GM11168 (cell line): Measurements from ENCODE around the gene FAM20C.
"Not testable (repeated sequence)": the region's sequence is repeated elsewhere in the genome, so short reads cannot be mapped to it uniquely, and the experiment has no call there.

Experiments used
- in situ Hi-C: fragments of 300-500 bp; cut with MboI; formaldehyde crosslinking; loops from one replicate; pipeline ENCODE4 v1.12.0; 2022; ENCODE audit warnings: low sequenced_read_pairs; ENCODE audit not compliant: unreplicated experiment

Gene FAM20C

GRCh38 chr7:262631-263311 lies 70.4 kb downstream of the FAM20C start:
- in situ Hi-C loops, result not testable (repeated sequence)

GRCh38 chr7:263483-264351 lies 71.3 kb downstream of the FAM20C start:
- in situ Hi-C loops, result not testable (repeated sequence)

GRCh38 chr7:264541-265191 lies 72.3 kb downstream of the FAM20C start:
- in situ Hi-C loops, result no loop called here

DNA sequence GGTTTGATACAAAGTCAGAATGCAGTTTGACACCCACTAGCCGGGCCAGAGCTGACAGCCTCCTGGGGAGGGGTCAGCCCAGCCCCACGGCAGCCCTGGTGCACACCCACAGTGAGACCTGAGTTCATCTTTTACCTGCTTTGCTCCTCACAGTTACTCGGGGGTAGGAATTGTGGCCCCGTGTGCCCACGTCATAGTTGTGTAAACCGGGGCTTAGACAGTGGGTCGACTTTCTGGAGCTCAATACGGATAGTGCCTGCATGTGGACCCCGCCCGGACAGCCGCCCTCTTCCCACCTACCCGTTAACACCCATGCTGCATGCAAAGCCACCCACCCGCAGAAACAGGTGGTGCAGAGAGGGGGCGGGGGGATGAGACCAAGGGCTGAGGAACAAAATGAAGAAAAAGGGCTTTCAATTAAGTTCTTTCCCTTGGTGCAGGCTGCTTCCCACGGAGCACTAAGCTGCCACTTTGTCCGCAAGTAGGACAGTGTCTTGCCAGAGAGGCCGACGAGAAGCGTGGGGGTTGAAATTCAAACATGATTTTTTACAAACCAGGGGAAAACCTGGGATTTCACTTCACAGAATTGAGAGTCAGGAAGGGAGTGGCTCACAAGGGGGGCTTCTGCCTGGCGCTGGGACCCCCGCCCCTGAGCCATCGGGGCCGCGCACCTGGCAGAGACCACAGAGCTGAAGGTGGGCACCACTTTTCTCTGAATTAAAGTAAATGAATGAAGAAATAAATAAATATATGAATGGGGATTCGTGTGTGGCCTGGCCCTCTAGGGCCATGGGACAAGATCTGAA lies 73.0 kb downstream of the FAM20C start:
- in situ Hi-C loops, result no loop called here

- in situ Hi-C loops, result no loop called here
Measured at GRCh38 chr7:265998-266850, 73.9 kb downstream of the FAM20C start.

- in situ Hi-C loops, result no loop called here
Measured at GRCh38 chr7:266851-267840, 74.8 kb downstream of the FAM20C start.

DNA sequence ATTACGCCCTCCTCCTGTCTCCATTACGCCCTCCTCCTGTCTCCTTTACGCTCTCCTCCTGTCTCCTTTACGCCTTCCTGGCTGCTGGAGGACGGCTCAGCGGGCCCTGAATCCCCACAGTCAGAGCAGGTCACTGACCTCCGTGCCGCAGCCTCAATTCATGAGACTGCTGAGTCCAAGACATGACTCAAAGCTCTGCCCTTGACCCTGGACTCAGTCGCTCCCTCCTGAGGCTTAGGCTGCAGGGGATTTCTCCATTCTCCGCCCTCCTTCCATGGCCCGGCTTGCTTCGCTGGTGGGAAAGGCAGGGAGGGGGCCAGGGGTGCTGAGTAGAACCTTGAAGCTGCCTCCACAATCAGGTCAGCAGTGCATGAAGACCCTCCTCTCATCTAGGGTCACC lies 76.6 kb downstream of the FAM20C start:
- in situ Hi-C loops, result no loop called here

GRCh38 chr7:269721-270120 lies 77.3 kb downstream of the FAM20C start:
- in situ Hi-C loops, result no loop called here

- in situ Hi-C loops, result no loop called here
Measured at GRCh38 chr7:270351-270983, 78.1 kb downstream of the FAM20C start.

- in situ Hi-C loops, result no loop called here
Measured at GRCh38 chr7:271266-272107, 79.1 kb downstream of the FAM20C start.

GRCh38 chr7:272108-272615 lies 79.8 kb downstream of the FAM20C start:
- in situ Hi-C loops, result no loop called here

GRCh38 chr7:272631-273030 lies 80.3 kb downstream of the FAM20C start:
- in situ Hi-C loops, result no loop called here

GRCh38 chr7:273327-273726 lies 81.0 kb downstream of the FAM20C start:
- in situ Hi-C loops, result no loop called here

- in situ Hi-C loops, result no loop called here
Measured at GRCh38 chr7:274266-274665, 81.9 kb downstream of the FAM20C start.

GRCh38 chr7:276230-276835 lies 84.0 kb downstream of the FAM20C start:
- in situ Hi-C loops, result no loop called here

DNA sequence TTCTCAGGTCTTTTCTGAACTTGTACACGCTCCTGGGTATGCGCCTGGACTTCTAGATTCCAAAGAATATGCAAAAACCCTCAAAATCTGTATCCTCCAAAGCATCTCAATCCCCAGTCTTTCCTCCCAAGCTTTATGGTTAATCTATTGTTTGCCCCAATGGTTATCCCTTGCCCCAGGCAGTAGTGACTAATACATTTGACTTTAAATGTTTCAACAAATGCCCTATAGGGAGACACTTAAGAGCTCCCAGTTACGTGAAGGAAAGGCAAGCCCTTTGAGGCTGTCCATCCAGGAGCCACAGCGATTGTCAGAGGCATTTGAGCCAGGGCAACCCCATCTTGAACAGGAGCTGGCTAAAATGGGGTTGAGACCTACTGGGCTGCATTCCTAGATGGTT lies 84.9 kb downstream of the FAM20C start:
- in situ Hi-C loops, result no loop called here
